Testis (tissue), 2 donors: ENCODE data around the gene CHCHD3.

Experiments
- CTCF ChIP-seq, 3 experiments: fragments of 450-650 bp in 2 of 3; fragments of 200-600 bp in 1 of 3; sonication (generic) in 1 of 3; IDR thresholded peaks; one replicate each; pipeline ENCODE4 v1.5.1; 2016 to 2019; ENCODE audit warnings: antibody characterized with exemption in 3 of 3, mild to moderate bottlenecking in 2 of 3, moderate library complexity in 1 of 3
- POLR2A ChIP-seq: fragments of 450-650 bp; IDR thresholded peaks from one replicate; pipeline ENCODE4 v1.6.1; 2017; ENCODE audit warnings: antibody characterized with exemption, mild to moderate bottlenecking, moderate library complexity

DNA sequence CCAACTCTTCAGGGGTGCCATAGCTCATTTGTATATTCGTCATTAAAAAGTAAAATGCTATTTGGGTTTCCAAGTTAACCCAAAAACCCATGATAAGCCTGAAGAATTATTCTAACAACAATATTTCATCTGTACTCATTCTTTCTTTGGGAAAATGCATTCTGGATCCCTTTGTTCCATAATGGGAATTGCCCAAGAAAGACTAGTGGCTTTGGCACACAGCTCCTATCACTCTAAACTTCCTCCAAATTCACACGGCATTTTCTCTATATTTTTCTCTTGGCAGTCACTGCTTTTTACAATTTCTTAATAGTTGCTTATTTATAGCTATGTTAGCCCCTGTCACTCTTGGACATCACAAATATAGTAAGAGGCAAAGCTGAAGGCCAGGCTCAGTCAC, 29.1 kb downstream of the CHCHD3 start:
- TF ChIP-seq POLR2A, result no peak
- TF ChIP-seq CTCF (IDR thresholded peaks at IDR 0.05), result no peak
